Parathyroid adenoma (tissue), 2 donors: ENCODE results near the gene ARHGEF33.

Experiments used
- H2AFZ ChIP-seq: fragments of 300-600 bp; sonication (generic); one replicate; pipeline ENCODE4 v1.7.0; 2017; ENCODE audit warnings: antibody characterized with exemption, mild to moderate bottlenecking
- H3K27ac ChIP-seq: fragments of 300-600 bp; sonication (generic); one replicate; pipeline ENCODE4 v1.7.0; 2017
- H3K27me3 ChIP-seq: fragments of 300-600 bp; sonication (generic); one replicate; pipeline ENCODE4 v1.7.0; 2017; ENCODE audit warnings: low read length; ENCODE audit not compliant: control insufficient read depth, insufficient read depth
- H3K36me3 ChIP-seq: fragments of 300-600 bp; sonication (generic); one replicate; pipeline ENCODE4 v1.7.0; 2017; ENCODE audit warnings: low read length; ENCODE audit not compliant: control insufficient read depth, insufficient read depth
- H3K4me1 ChIP-seq: fragments of 300-600 bp; sonication (generic); one replicate; pipeline ENCODE4 v1.7.0; 2017; ENCODE audit warnings: control low read depth
- H3K4me2 ChIP-seq: fragments of 300-600 bp; sonication (generic); one replicate; pipeline ENCODE4 v1.7.0; 2017; ENCODE audit warnings: low read length
- H3K4me3 ChIP-seq: fragments of 300-600 bp; sonication (generic); one replicate; pipeline ENCODE4 v1.7.0; 2017; ENCODE audit warnings: low read depth, low read length
- H3K79me2 ChIP-seq: fragments of 300-600 bp; sonication (generic); one replicate; pipeline ENCODE4 v1.7.0; 2017; ENCODE audit warnings: control low read depth
- H3K9ac ChIP-seq: fragments of 300-600 bp; sonication (generic); one replicate; pipeline ENCODE4 v1.7.0; 2017; ENCODE audit warnings: mild to moderate bottlenecking
- H3K9me3 ChIP-seq: fragments of 300-600 bp; sonication (generic); one replicate; pipeline ENCODE4 v1.7.0; 2017; ENCODE audit warnings: low read length; ENCODE audit not compliant: control insufficient read depth
- CTCF ChIP-seq: fragments of 300-600 bp; sonication (generic); IDR thresholded peaks from one replicate; pipeline ENCODE4 v1.7.0; 2017; ENCODE audit warnings: antibody characterized with exemption, mild to moderate bottlenecking
- donor health status: primary hyperparathyroidism.

The ARHGEF33 gene

GRCh38 chr2:38887902-38888554 lies 1.6 kb upstream of the ARHGEF33 start:
- no peak for TF ChIP-seq CTCF
- Histone ChIP-seq H3K27me3 (no peaks in the 10 kb centered on the region), H3K9ac (no peak overlapping the region), H3K4me3 (no peak overlapping the region), H3K9me3 (no peaks in the 10 kb centered on the region), H3K4me1 (no peaks in the 10 kb centered on the region), H3K27ac (no peak overlapping the region), H3K36me3 (no peaks in the 10 kb centered on the region), H2AFZ (no peak overlapping the region), H3K4me2 (no peak overlapping the region), H3K79me2 (no peaks in the 10 kb centered on the region)

- no peak overlapping the region for H3K9ac ChIP-seq
- no peak for TF ChIP-seq CTCF
- H3K9me3 ChIP-seq = no peaks in the 10 kb centered on the region
- no peaks in the 10 kb centered on the region for H3K36me3 ChIP-seq
- H3K27me3 ChIP-seq = no peaks in the 10 kb centered on the region
- H3K79me2 ChIP-seq = no peaks in the 10 kb centered on the region
- H3K4me2 ChIP-seq = no peak overlapping the region
- H2AFZ ChIP-seq = no peak overlapping the region
- no peak overlapping the region for H3K4me3 ChIP-seq
- H3K27ac ChIP-seq = no peak overlapping the region
- no peaks in the 10 kb centered on the region for H3K4me1 ChIP-seq
These were observed 630 bp upstream of the ARHGEF33 start for GRCh38 chr2:38889045-38889444.

- H3K79me2 ChIP-seq = no peaks in the 10 kb centered on the region
- no peaks in the 10 kb centered on the region for H3K27me3 ChIP-seq
- H2AFZ ChIP-seq = no peak overlapping the region
- no peaks in the 10 kb centered on the region for H3K36me3 ChIP-seq
- no peak overlapping the region for H3K9ac ChIP-seq
- H3K4me2 ChIP-seq = no peak overlapping the region
- H3K9me3 ChIP-seq = no peaks in the 10 kb centered on the region
- no peaks in the 10 kb centered on the region for H3K4me1 ChIP-seq
- no peak overlapping the region for H3K27ac ChIP-seq
- no peak for TF ChIP-seq CTCF
- H3K4me3 ChIP-seq = no peak overlapping the region
These were observed 3.1 kb downstream of the ARHGEF33 start for GRCh38 chr2:38892819-38893218.

- H3K4me1 ChIP-seq = no peaks in the 10 kb centered on the region
- no peak overlapping the region for H3K9ac ChIP-seq
- H3K79me2 ChIP-seq = no peaks in the 10 kb centered on the region
- no peaks in the 10 kb centered on the region for H3K36me3 ChIP-seq
- no peak overlapping the region for H3K4me3 ChIP-seq
- H3K9me3 ChIP-seq = no peaks in the 10 kb centered on the region
- no peaks in the 10 kb centered on the region for H3K27me3 ChIP-seq
- H2AFZ ChIP-seq = no peak overlapping the region
- TF ChIP-seq CTCF = no peak
- no peak overlapping the region for H3K27ac ChIP-seq
- H3K4me2 ChIP-seq = no peak overlapping the region
These were observed 8.6 kb downstream of the ARHGEF33 start for GRCh38 chr2:38898256-38898655.

- Histone ChIP-seq H3K27ac (no peak overlapping the region), H3K36me3 (no peaks in the 10 kb centered on the region), H3K4me3 (no peak overlapping the region), H3K4me1 (no peaks in the 10 kb centered on the region), H3K4me2 (no peak overlapping the region), H3K27me3 (no peaks in the 10 kb centered on the region), H3K9me3 (no peaks in the 10 kb centered on the region), H3K9ac (no peak overlapping the region), H3K79me2 (no peaks in the 10 kb centered on the region), H2AFZ (no peak overlapping the region)
- TF ChIP-seq CTCF = no peak
These were observed 11.1 kb downstream of the ARHGEF33 start for GRCh38 chr2:38900726-38901125.
